22Rv1 (cell line): ENCODE data around the gene COX11.

Experiments used
- CTCF ChIP-seq: fragments of 450-650 bp; IDR thresholded peaks from 2 replicates; pipeline ENCODE4 v1.5.1; 2017; ENCODE audit warnings: mild to moderate bottlenecking
- ZFX ChIP-seq: fragments of 450-650 bp; IDR thresholded peaks from 2 replicates; pipeline ENCODE4 v1.6.1; 2017; ENCODE audit warnings: antibody characterized with exemption, borderline replicate concordance

GRCh38 chr17:54969658-54970572 lies 1.5 kb upstream of the COX11 start:
- TF ChIP-seq CTCF (no peak), ZFX (no peak)
